Skeletal muscle tissue (tissue), 4 donors: ENCODE results near the gene ADCY9. TPM values are rescaled to one million over a fixed set of nuclear protein-coding genes. Genes with fewer than 3 reads are reported as not detected.
"Not testable (repeated sequence)": the region's sequence is repeated elsewhere in the genome, so short reads cannot be mapped to it uniquely, and the experiment has no call there.

Experiments used
- H3K27ac ChIP-seq: one replicate; pipeline ENCODE4 v1.7.0; 2013; ENCODE audit warnings: mild to moderate bottlenecking, low read depth, low read length, inconsistent platforms
- H3K27me3 ChIP-seq, 3 donors: one replicate each; pipeline ENCODE4 v1.7.0; 2013; ENCODE audit warnings: low read length in 3 of 3; ENCODE audit not compliant: control insufficient read depth in 3 of 3, insufficient read depth in 3 of 3
- H3K36me3 ChIP-seq, 3 donors: one replicate each; pipeline ENCODE4 v1.7.0; 2013; ENCODE audit warnings: low read length in 3 of 3; ENCODE audit not compliant: control insufficient read depth in 3 of 3, insufficient read depth in 3 of 3
- H3K4me1 ChIP-seq, 3 donors: one replicate each; pipeline ENCODE4 v1.7.0; 2013; ENCODE audit warnings: low read length in 3 of 3, mild to moderate bottlenecking in 3 of 3; ENCODE audit not compliant: control insufficient read depth in 3 of 3, insufficient read depth in 3 of 3
- H3K4me3 ChIP-seq, 3 donors: one replicate each; pipeline ENCODE4 v1.7.0; 2013; ENCODE audit warnings: low read length in 3 of 3
- H3K9ac ChIP-seq, 3 donors: one replicate each; pipeline ENCODE4 v1.7.0; 2013; ENCODE audit warnings: low read length in 3 of 3, mild to moderate bottlenecking in 3 of 3, moderate library complexity in 2 of 3, low read depth in 1 of 3
- H3K9me3 ChIP-seq, 3 donors: one replicate each; pipeline ENCODE4 v1.7.0; 2013; ENCODE audit warnings: low read length in 3 of 3; ENCODE audit not compliant: control insufficient read depth in 3 of 3
- total RNA-seq: library from RNA; depleted of rRNA; stranded (reverse); fragments of >200 nt; gene quantifications from one replicate; pipeline ENCODE4 v1.2.3, GENCODE V29; 2014
- donor health status: Osteomylitis.

The ADCY9 gene
- total RNA-seq, 1 donor from 2014 or later: 8.9 TPM

- H3K27me3 ChIP-seq, H3K9me3 ChIP-seq, H3K9ac ChIP-seq, H3K36me3 ChIP-seq, H3K27ac ChIP-seq, H3K4me3 ChIP-seq: not testable (repeated sequence)
- peaks cover 0 to 17% (median 8%) of the 10 kb centered on the region in 3 donors for H3K4me1 ChIP-seq
Observed at GRCh38 chr16:4045561-4045960, 70.7 kb downstream of the ADCY9 start.

- Histone ChIP-seq H3K36me3 (no peaks in the 10 kb centered on the region), H3K4me3 (no peak overlapping the region), H3K9ac (no peak overlapping the region), H3K27ac (no peak overlapping the region), H3K4me1 (peaks cover 0 to 3% (median 0%) of the 10 kb centered on the region in 3 donors), H3K9me3 (no peaks in the 10 kb centered on the region), H3K27me3 (no peaks in the 10 kb centered on the region)
Observed at GRCh38 chr16:4042581-4042980, 73.7 kb downstream of the ADCY9 start.

- Histone ChIP-seq H3K4me3 (no peak overlapping the region), H3K9ac (no peak overlapping the region), H3K27me3 (no peaks in the 10 kb centered on the region), H3K36me3 (no peaks in the 10 kb centered on the region), H3K4me1 (peaks cover 6 to 16% (median 15%) of the 10 kb centered on the region in 3 donors), H3K9me3 (no peaks in the 10 kb centered on the region), H3K27ac (no peak overlapping the region)
Observed at GRCh38 chr16:4038448-4038847, 77.8 kb downstream of the ADCY9 start.

DNA sequence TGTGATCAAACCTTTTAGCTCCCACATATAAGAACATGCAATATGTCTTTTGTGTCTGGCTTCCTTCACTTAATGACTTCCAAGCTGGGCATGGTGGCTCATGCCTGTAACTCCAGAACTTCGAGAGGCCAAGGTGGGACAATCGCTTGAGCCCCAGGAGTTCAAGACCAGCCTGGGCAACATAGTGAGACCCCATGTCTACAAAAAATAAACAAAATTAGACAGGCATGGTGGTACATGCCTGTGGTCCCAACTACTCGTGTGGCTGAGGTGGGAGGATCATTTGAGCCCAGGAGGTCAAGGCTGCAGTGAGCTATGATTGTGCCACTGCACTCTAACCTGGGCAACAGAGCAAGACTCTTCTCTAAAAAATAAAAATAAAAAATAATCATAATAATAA lies 79.3 kb downstream of the ADCY9 start:
- peaks cover 6 to 20% (median 19%) of the 10 kb centered on the region in 3 donors for H3K4me1 ChIP-seq
- H3K4me3 ChIP-seq, H3K9ac ChIP-seq: not testable (repeated sequence)

GRCh38 chr16:4034963-4035362 lies 81.3 kb downstream of the ADCY9 start:
- H3K9ac ChIP-seq: no peak overlapping the region
- peaks cover 0 to 2% (median 0%) of the 10 kb centered on the region in 3 donors for H3K36me3 ChIP-seq
- no peaks in the 10 kb centered on the region for H3K9me3 ChIP-seq
- H3K4me1 ChIP-seq: peaks cover 6 to 20% (median 19%) of the 10 kb centered on the region in 3 donors
- H3K27me3 ChIP-seq: no peaks in the 10 kb centered on the region
- H3K27ac ChIP-seq: no peak overlapping the region
- no peak overlapping the region for H3K4me3 ChIP-seq

More for the DNA sequence above, 79.3 kb downstream of the ADCY9 start:
- not testable (repeated sequence) for H3K9me3 ChIP-seq, H3K27ac ChIP-seq, H3K27me3 ChIP-seq, H3K36me3 ChIP-seq

DNA sequence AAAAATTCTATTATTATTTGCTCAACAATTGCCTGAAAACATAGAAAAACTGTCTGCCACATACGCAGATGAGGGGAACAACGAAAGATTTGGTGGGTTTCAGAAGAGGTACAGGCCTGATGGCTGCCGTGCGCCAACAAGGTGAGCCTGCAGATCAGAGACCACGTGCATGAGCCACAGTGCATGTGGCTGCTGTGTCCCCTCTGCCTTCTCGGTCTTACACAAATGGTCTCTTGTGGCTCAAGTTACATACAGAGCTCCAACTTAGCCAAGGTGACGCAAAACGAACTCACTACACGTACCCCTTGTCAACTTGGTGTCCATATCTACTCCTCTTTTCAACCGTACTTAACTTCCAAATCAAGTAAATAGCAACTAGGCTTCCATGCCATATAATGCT lies 82.3 kb downstream of the ADCY9 start:
- no peak overlapping the region for H3K9ac ChIP-seq
- peaks cover 0 to 2% (median 0%) of the 10 kb centered on the region in 3 donors for H3K36me3 ChIP-seq
- no peaks in the 10 kb centered on the region for H3K27me3 ChIP-seq
- H3K27ac ChIP-seq: no peak overlapping the region
- no peak overlapping the region for H3K4me3 ChIP-seq
- H3K4me1 ChIP-seq: peaks cover 6 to 20% (median 19%) of the 10 kb centered on the region in 3 donors
- H3K9me3 ChIP-seq: no peaks in the 10 kb centered on the region

GRCh38 chr16:4032768-4033167 lies 83.5 kb downstream of the ADCY9 start:
- peaks cover 0 to 2% (median 0%) of the 10 kb centered on the region in 3 donors for H3K36me3 ChIP-seq
- no peak overlapping the region for H3K9ac ChIP-seq
- peaks cover 6 to 20% (median 19%) of the 10 kb centered on the region in 3 donors for H3K4me1 ChIP-seq
- no peak overlapping the region for H3K4me3 ChIP-seq
- H3K9me3 ChIP-seq: no peaks in the 10 kb centered on the region
- H3K27ac ChIP-seq: no peak overlapping the region
- no peaks in the 10 kb centered on the region for H3K27me3 ChIP-seq

GRCh38 chr16:4028144-4028543 lies 88.1 kb downstream of the ADCY9 start:
- Histone ChIP-seq H3K4me1 (peaks cover 0 to 10% (median 5%) of the 10 kb centered on the region in 3 donors), H3K27ac (no peak overlapping the region), H3K9ac (no peak overlapping the region), H3K36me3 (peaks cover 0 to 4% (median 2%) of the 10 kb centered on the region in 3 donors), H3K9me3 (no peaks in the 10 kb centered on the region), H3K4me3 (no peak overlapping the region), H3K27me3 (no peaks in the 10 kb centered on the region)

DNA sequence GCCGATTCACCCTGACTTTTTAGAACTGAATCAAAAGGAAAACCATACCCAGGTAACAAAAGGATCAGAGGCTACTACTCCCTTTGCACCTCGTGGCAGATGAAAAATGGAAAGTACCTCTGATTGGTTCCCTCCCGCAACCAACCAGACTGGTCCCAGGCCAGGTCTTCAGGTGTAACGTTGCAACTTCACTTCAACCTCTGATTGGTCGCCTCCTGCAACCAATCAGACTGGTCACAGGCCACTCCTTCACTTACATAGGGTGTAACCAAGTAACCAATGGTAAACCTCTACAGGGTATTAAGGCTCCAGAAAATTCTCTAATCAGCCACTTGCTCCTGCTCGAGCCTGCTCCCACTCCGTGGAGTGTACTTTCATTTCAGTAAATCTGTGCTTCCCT lies 89.4 kb downstream of the ADCY9 start:
- Histone ChIP-seq H3K4me3 (no peak overlapping the region), H3K36me3 (peaks cover 0 to 4% (median 2%) of the 10 kb centered on the region in 3 donors), H3K27me3 (no peaks in the 10 kb centered on the region), H3K4me1 (peaks cover 0 to 7% (median 0%) of the 10 kb centered on the region in 3 donors), H3K9ac (no peak overlapping the region), H3K9me3 (no peaks in the 10 kb centered on the region), H3K27ac (no peak overlapping the region)

- H3K4me3 ChIP-seq: no peak overlapping the region
- peaks cover 0 to 10% (median 5%) of the 10 kb centered on the region in 3 donors for H3K4me1 ChIP-seq
- no peaks in the 10 kb centered on the region for H3K27me3 ChIP-seq
- no peaks in the 10 kb centered on the region for H3K9me3 ChIP-seq
- no peak overlapping the region for H3K27ac ChIP-seq
- peaks cover 0 to 4% (median 2%) of the 10 kb centered on the region in 3 donors for H3K36me3 ChIP-seq
- H3K9ac ChIP-seq: no peak overlapping the region
Observed at GRCh38 chr16:4025428-4025827, 90.8 kb downstream of the ADCY9 start.
